KMS-11 (cell line): ENCODE results near the gene HAUS8.

Experiments
- H2AFZ ChIP-seq: fragments of 200-600 bp; sonication (generic); 2 replicates; pipeline ENCODE4 v1.6.1; 2016; ENCODE audit warnings: antibody characterized with exemption, mixed run types, low read depth
- H3K27ac ChIP-seq: fragments of 200-600 bp; sonication (generic); 2 replicates; pipeline ENCODE4 v1.6.1; 2016; ENCODE audit warnings: mild to moderate bottlenecking, mixed run types
- H3K27me3 ChIP-seq: fragments of 200-600 bp; sonication (generic); 2 replicates; pipeline ENCODE4 v1.6.1; 2017; ENCODE audit warnings: mild to moderate bottlenecking, low read depth, mixed run types, moderate library complexity; ENCODE audit not compliant: insufficient read depth
- H3K36me3 ChIP-seq: fragments of 200-600 bp; sonication (generic); 2 replicates; pipeline ENCODE4 v1.6.1; 2017; ENCODE audit warnings: mild to moderate bottlenecking, mixed run types; ENCODE audit not compliant: insufficient read depth
- H3K4me1 ChIP-seq: fragments of 200-600 bp; sonication (generic); 2 replicates; pipeline ENCODE4 v1.6.1; 2016; ENCODE audit warnings: mild to moderate bottlenecking, low read depth, mixed run types; ENCODE audit not compliant: poor library complexity, severe bottlenecking
- H3K4me2 ChIP-seq: fragments of 200-600 bp; sonication (generic); 2 replicates; pipeline ENCODE4 v1.7.0; 2016; ENCODE audit warnings: mild to moderate bottlenecking, mixed run types
- H3K4me3 ChIP-seq: fragments of 200-600 bp; sonication (generic); IDR thresholded peaks from 2 replicates; pipeline ENCODE4 v1.6.1; 2017; ENCODE audit warnings: low read depth, low read length, mixed read lengths; ENCODE audit not compliant: insufficient read depth
- H3K79me2 ChIP-seq: fragments of 200-600 bp; sonication (generic); 2 replicates; pipeline ENCODE4 v1.6.1; 2016; ENCODE audit warnings: low read depth, mixed run types; ENCODE audit not compliant: insufficient read depth
- H3K9ac ChIP-seq: fragments of 200-600 bp; sonication (generic); 2 replicates; pipeline ENCODE4 v1.6.1; 2016; ENCODE audit warnings: mild to moderate bottlenecking, mixed run types
- H4K20me1 ChIP-seq: fragments of 200-600 bp; sonication (generic); 2 replicates; pipeline ENCODE4 v1.6.1; 2016; ENCODE audit warnings: mild to moderate bottlenecking, mixed run types; ENCODE audit not compliant: insufficient read depth
- CTCF ChIP-seq: fragments of 200-600 bp; sonication (generic); conservative IDR thresholded peaks from 2 replicates; pipeline ENCODE4 v1.6.1; 2017; ENCODE audit warnings: low read depth, mild to moderate bottlenecking, antibody characterized with exemption, low read length, moderate library complexity, mixed read lengths

Gene HAUS8

GRCh38 chr19:17112700-17113099, 37.4 kb upstream of the HAUS8 start:
- Histone ChIP-seq H3K4me3 (no peak overlapping the region), H3K4me1 (no peaks in the 10 kb centered on the region), H4K20me1 (no peaks in the 10 kb centered on the region), H3K27ac (no peak overlapping the region), H3K27me3 (no peaks in the 10 kb centered on the region), H3K36me3 (no peaks in the 10 kb centered on the region), H3K9ac (no peak overlapping the region), H2AFZ (no peak overlapping the region), H3K4me2 (no peak overlapping the region), H3K79me2 (no peaks in the 10 kb centered on the region)
- no peak for TF ChIP-seq CTCF

DNA sequence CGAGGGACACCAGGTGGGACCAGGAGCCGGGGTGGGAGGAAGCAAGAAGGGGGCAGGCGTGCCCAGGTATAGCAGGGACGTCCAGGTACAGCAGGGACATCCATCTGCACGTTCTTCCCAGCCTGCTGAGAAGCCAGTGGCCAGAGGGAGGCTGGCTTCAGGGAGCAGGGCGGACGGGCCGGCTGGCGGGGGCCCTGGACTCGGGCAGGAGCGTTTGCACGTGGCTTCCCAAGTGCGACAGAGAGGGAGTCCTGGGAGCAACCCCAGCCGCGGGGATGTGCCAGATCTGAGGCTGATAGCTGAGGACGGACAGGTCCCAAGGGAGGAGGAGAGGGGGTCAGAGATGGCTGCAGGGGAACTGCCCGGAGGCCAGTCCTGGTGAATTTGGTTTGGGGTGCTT, 37.0 kb upstream of the HAUS8 start:
- H3K27me3 ChIP-seq: no peaks in the 10 kb centered on the region
- no peaks in the 10 kb centered on the region for H3K4me1 ChIP-seq
- no peak overlapping the region for H3K27ac ChIP-seq
- no peaks in the 10 kb centered on the region for H4K20me1 ChIP-seq
- H3K36me3 ChIP-seq: no peaks in the 10 kb centered on the region
- no peak overlapping the region for H3K9ac ChIP-seq
- TF ChIP-seq CTCF: no peak
- no peak overlapping the region for H2AFZ ChIP-seq
- H3K4me2 ChIP-seq: no peak overlapping the region
- H3K4me3 ChIP-seq: no peak overlapping the region
- no peaks in the 10 kb centered on the region for H3K79me2 ChIP-seq

- no peaks in the 10 kb centered on the region for H3K79me2 ChIP-seq
- no peak overlapping the region for H3K4me3 ChIP-seq
- no peak overlapping the region for H3K9ac ChIP-seq
- no peaks in the 10 kb centered on the region for H3K4me1 ChIP-seq
- no peaks in the 10 kb centered on the region for H3K27me3 ChIP-seq
- H2AFZ ChIP-seq: no peak overlapping the region
- H3K27ac ChIP-seq: no peak overlapping the region
- H3K36me3 ChIP-seq: no peaks in the 10 kb centered on the region
- H4K20me1 ChIP-seq: no peaks in the 10 kb centered on the region
- no peak overlapping the region for H3K4me2 ChIP-seq
- no peak for TF ChIP-seq CTCF
Measured at GRCh38 chr19:17111766-17112165, 36.5 kb upstream of the HAUS8 start.

- no peak overlapping the region for H3K4me3 ChIP-seq
- no peaks in the 10 kb centered on the region for H3K36me3 ChIP-seq
- no peaks in the 10 kb centered on the region for H3K27me3 ChIP-seq
- H4K20me1 ChIP-seq: no peaks in the 10 kb centered on the region
- no peak overlapping the region for H3K27ac ChIP-seq
- no peak overlapping the region for H2AFZ ChIP-seq
- H3K9ac ChIP-seq: no peak overlapping the region
- TF ChIP-seq CTCF: no peak
- H3K79me2 ChIP-seq: no peaks in the 10 kb centered on the region
- no peak overlapping the region for H3K4me2 ChIP-seq
- H3K4me1 ChIP-seq: no peaks in the 10 kb centered on the region
Measured at GRCh38 chr19:17110599-17110966, 35.3 kb upstream of the HAUS8 start.
